CD4-positive, alpha-beta T cell treated with Interferon alpha-2 for 1 hour (primary cell): ENCODE measurements around the gene GPR135.
A peak's percentile ranks its signal among the peaks of the same experiment; 100 is the strongest.

Experiments
- DNase-seq, 2 donors: peaks; one replicate each; pipeline ENCODE4 v3.0.0-alpha.2; 2020 to 2022

Gene GPR135

GRCh38 chr14:59465316-59466135, at the start of gene GPR135:
Gene GPR135, minus strand, starts transcription at chr14:59465380. Its CDS starts 154 bp downstream, at chr14:59465226.
- DNase-seq, result peak; percentile 25 to 32

GRCh38 chr14:59511916-59512575, 46.9 kb upstream of the GPR135 start:
- no peak for DNase-seq

GRCh38 chr14:59510966-59511365, 45.8 kb upstream of the GPR135 start:
- DNase-seq, result no peak

- no peak for DNase-seq
Measured at GRCh38 chr14:59510001-59510400, 44.8 kb upstream of the GPR135 start.

- DNase-seq, result no peak
Measured at GRCh38 chr14:59509101-59509500, 43.9 kb upstream of the GPR135 start.

- DNase-seq, result no peak
Measured at GRCh38 chr14:59507752-59508103, 42.5 kb upstream of the GPR135 start.

GRCh38 chr14:59507063-59507751, 42.0 kb upstream of the GPR135 start:
- DNase-seq, result peak; percentile 20 to 51

- no peak for DNase-seq
Measured at GRCh38 chr14:59503256-59503655, 38.1 kb upstream of the GPR135 start.

GRCh38 chr14:59500732-59501131, 35.6 kb upstream of the GPR135 start:
- no peak for DNase-seq

GRCh38 chr14:59492384-59492783, 27.2 kb upstream of the GPR135 start:
- DNase-seq, result no peak

- DNase-seq, result no peak
Measured at GRCh38 chr14:59490756-59491155, 25.6 kb upstream of the GPR135 start.

- no peak for DNase-seq
Measured at GRCh38 chr14:59484639-59485175, 19.5 kb upstream of the GPR135 start.

- peak; percentile 95 to 96 for DNase-seq
Measured at GRCh38 chr14:59483819-59484638, 18.8 kb upstream of the GPR135 start, which contains the start of the genes JKAMP and L3HYPDH. Gene JKAMP, plus strand, starts transcription at chr14:59484517. Its CDS starts 73 bp downstream, at chr14:59484590. Gene L3HYPDH, minus strand, starts transcription at chr14:59484408. Its CDS starts 92 bp downstream, at chr14:59484316.

GRCh38 chr14:59483363-59483762, 18.2 kb upstream of the GPR135 start:
- DNase-seq, result no peak

GRCh38 chr14:59482541-59483331, 17.6 kb upstream of the GPR135 start:
- no peak for DNase-seq

GRCh38 chr14:59481871-59482540, 16.8 kb upstream of the GPR135 start:
- DNase-seq, result no peak

- DNase-seq, result no peak
Measured at GRCh38 chr14:59481407-59481806, 16.2 kb upstream of the GPR135 start.

- DNase-seq, result no peak
Measured at GRCh38 chr14:59480166-59480565, 15.0 kb upstream of the GPR135 start.

- no peak for DNase-seq
Measured at GRCh38 chr14:59478540-59478939, 13.4 kb upstream of the GPR135 start.

GRCh38 chr14:59475709-59476108, 10.5 kb upstream of the GPR135 start:
- no peak for DNase-seq

- DNase-seq, result no peak
Measured at GRCh38 chr14:59474172-59474571, 9.0 kb upstream of the GPR135 start.
